MCF 10A (cell line): ENCODE results near the gene PAWR. TPM values are rescaled to one million over a fixed set of nuclear protein-coding genes. Genes with fewer than 3 reads are reported as not detected.

Experiments used
- BruUV-seq: library from RNA; stranded (reverse); fragments of 400-500 nt; replicated peaks from 2 replicates; lab custom pipeline; 2021; lab: Mats Ljungman, UMichigan
- CTCF ChIA-PET: fragments of 300-600 bp; sonication (Branson Sonifier 250); formaldehyde crosslinking; extraction: SDS; loops from one replicate; lab custom pipeline; 2021; ENCODE audit warnings: antibody characterized with exemption, inconsistent platforms; lab: Yijun Ruan, JAX
- POLR2A ChIA-PET: fragments of 300-600, 350-650 bp; sonication (Branson Sonifier 250); formaldehyde crosslinking; extraction: SDS; loops from one replicate; lab custom pipeline; 2020; ENCODE audit warnings: antibody characterized with exemption, inconsistent platforms; lab: Yijun Ruan, JAX
- DNase-seq: peaks from one replicate; pipeline ENCODE4 v3.0.0-alpha.2; 2018; ENCODE audit not compliant: unreplicated experiment
- H3K27ac Mint-ChIP-seq: one replicate; pipeline ENCODE4 v1.8.0; 2022; ENCODE audit warnings: mild to moderate bottlenecking, low read depth, mixed read lengths; ENCODE audit not compliant: unreplicated experiment
- H3K27me3 Mint-ChIP-seq: one replicate; pipeline ENCODE4 v1.8.0; 2022; ENCODE audit warnings: mixed read lengths; ENCODE audit not compliant: insufficient read depth, unreplicated experiment
- H3K36me3 Mint-ChIP-seq: one replicate; pipeline ENCODE4 v1.8.0; 2022; ENCODE audit warnings: mild to moderate bottlenecking, moderate library complexity, mixed read lengths; ENCODE audit not compliant: insufficient read depth, unreplicated experiment
- H3K4me1 Mint-ChIP-seq: one replicate; pipeline ENCODE4 v1.8.0; 2022; ENCODE audit warnings: mixed read lengths; ENCODE audit not compliant: insufficient read depth, unreplicated experiment
- H3K4me3 Mint-ChIP-seq: one replicate; pipeline ENCODE4 v1.8.0; 2022; ENCODE audit warnings: mild to moderate bottlenecking, moderate library complexity, mixed read lengths; ENCODE audit not compliant: unreplicated experiment
- H3K9me3 Mint-ChIP-seq: one replicate; pipeline ENCODE4 v1.8.0; 2022; ENCODE audit warnings: mixed read lengths; ENCODE audit not compliant: unreplicated experiment
- intact Hi-C: fragments of 100-400 bp; cut with micrococcal nuclease; formaldehyde crosslinking; loops from 2 replicates; pipeline ENCODE4 v1.14.1; 2022
- total RNA-seq: library from RNA; stranded (reverse); gene quantifications from 2 replicates; pipeline ENCODE4 v1.2.3, GENCODE V29; 2022
- TF ChIP-seq, protein P1 (sequence below): fragments of 200-600 bp; IDR thresholded peaks from one replicate; pipeline ENCODE4 v1.8.0; 2022; ENCODE audit warnings: antibody characterized with exemption, mild to moderate bottlenecking; ENCODE audit not compliant: unreplicated experiment

PAWR gene
- total RNA-seq, 1 experiment from 2014 or later, result 330 TPM

DNA sequence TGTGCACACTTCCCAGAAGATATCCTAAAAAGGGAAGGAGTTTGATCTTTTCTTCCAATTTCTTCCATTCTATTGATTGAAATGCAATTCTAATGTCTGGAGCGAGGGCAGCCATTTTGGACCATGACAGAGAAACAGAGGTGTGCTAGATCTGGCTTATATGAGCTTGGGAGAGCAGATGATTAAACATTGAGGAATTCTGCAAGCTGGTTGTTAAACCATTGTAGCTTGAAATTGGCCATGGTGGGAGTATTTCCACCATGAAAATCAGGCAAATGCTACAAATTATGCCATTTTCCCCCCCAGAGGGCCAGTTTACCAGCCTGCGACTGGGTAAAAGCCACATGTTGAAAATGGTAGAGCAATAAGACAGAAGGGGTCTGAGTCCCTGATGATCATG lies 155.0 kb downstream of the PAWR start:
- intact Hi-C loops, result no loop called here
- TF ChIP-seq, protein P1, sequence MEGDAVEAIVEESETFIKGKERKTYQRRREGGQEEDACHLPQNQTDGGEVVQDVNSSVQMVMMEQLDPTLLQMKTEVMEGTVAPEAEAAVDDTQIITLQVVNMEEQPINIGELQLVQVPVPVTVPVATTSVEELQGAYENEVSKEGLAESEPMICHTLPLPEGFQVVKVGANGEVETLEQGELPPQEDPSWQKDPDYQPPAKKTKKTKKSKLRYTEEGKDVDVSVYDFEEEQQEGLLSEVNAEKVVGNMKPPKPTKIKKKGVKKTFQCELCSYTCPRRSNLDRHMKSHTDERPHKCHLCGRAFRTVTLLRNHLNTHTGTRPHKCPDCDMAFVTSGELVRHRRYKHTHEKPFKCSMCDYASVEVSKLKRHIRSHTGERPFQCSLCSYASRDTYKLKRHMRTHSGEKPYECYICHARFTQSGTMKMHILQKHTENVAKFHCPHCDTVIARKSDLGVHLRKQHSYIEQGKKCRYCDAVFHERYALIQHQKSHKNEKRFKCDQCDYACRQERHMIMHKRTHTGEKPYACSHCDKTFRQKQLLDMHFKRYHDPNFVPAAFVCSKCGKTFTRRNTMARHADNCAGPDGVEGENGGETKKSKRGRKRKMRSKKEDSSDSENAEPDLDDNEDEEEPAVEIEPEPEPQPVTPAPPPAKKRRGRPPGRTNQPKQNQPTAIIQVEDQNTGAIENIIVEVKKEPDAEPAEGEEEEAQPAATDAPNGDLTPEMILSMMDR, result no peak
- Mint-ChIP-seq H3K4me3 (no peak overlapping the region), H3K9me3 (no peaks in the 10 kb centered on the region), H3K27me3 (no peaks in the 10 kb centered on the region), H3K4me1 (no peaks in the 10 kb centered on the region), H3K36me3 (peaks cover 14% of the 10 kb centered on the region), H3K27ac (no peak overlapping the region)
- DNase-seq, result no peak
- no TSS peak for BruUV-seq
- ChIA-PET POLR2A (no interaction called here), CTCF (interaction anchor here (0.7 kb wide), 2 partner anchors 13 to 22 kb away, joined by 3 to 4 read pairs; no protein-coding TSS in a partner anchor)

Other genes starting within 250 kb of the PAWR start
- 67.6 and 78.0 TPM in 2 replicates for gene PPP1R12A, start 244.1 kb upstream of the PAWR start, total RNA-seq